Melanocyte of skin (primary cell): Measurements from ENCODE around the gene ZXDB. TPM values are rescaled to one million over a fixed set of nuclear protein-coding genes. Genes with fewer than 3 reads are reported as not detected.

ENCODE experiments used
- total RNA-seq, 2 donors: library from RNA; depleted of rRNA; stranded (reverse); fragments of >200 nt; gene quantifications; 2 replicates each; pipeline ENCODE4 v1.2.3, GENCODE V29; 2012

Gene ZXDB
- 1 to 10 TPM; 7.2 to 7.7 TPM for total RNA-seq

DNA sequence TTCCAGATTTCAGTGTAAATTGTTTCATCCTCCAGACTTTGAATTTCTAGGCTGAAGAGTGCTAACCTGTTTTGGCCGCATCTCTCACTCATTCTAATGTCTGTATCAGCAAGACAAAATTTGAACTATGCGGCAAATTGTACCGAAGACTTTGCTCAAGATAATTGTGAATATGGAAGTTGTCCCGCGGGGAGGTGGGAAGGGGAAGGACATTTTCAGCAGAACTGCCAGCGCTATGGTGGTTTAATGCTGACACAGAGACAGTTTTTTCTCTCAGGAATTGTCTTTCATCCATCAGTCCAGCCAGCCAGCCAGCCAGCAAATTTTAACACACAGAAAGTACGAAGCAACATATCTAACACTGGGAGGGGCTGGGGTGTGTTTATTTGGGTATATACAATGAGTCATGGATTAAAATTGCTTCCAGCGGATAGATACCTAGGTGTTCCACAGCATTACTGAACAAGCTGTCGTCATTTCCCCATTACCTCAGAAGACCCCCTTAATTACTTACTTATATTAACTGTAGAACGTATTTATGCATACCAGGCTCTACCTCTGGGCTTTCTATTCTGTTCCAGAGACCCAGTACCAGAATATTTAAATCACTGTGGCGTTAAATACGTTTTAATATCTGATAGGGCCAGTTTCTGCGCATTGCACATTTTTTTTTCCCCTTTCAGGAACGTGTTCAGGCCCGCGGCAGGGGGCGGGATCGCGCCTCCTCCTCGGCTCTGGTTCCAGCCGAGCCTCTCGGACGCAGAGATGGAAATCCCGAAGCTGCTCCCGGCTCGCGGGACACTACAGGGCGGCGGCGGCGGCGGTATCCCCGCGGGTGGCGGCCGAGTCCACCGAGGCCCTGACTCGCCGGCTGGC lies at the start of gene ZXDB:
Gene ZXDB (plus strand): TSS at position 728 of the 876 bp plus-strand sequence. CDS start 38 bp downstream, at position 766.

Other genes with a start within 250 kb of the ZXDB start
- gene NLRP2B, start 88.2 kb downstream of the ZXDB start, total RNA-seq, result not detected